ENCODE data around the gene TICAM2.

The TICAM2 gene

DNA sequence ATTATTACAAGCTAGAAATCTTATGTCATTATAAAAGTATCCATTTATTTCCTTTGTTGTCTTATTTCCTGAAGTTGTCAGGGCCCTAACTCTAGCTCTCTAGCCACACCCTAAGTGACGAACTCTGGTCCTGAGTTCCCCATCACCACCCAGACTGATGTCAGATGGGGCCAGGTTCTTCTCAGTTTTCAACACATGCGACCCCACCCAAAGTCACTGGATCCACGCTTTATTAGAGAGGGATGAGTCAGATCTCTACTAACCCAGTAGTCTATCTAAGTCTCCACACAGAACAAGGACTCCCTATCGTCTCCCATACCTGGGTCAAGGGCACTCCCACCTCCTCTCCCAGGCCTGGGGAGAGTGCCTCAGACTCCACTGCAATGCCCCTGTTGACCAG is 50.9 kb downstream of the TICAM2 start:
- no peaks in the 10 kb centered on the region for H3K27me3 ChIP-seq (ENCODE audit: low read depth, low read length)
- TF ChIP-seq EZH2phosphoT487 (IDR thresholded peaks at IDR 0.05; ENCODE audit: low read depth) (no peak), CTCF (IDR thresholded peaks at IDR 0.05; ENCODE audit: low read depth, low read length) (no peak)
- H3K4me2 ChIP-seq (ENCODE audit: low read length): peak overlapping the region; percentile 21
- no peaks in the 10 kb centered on the region for H3K9me3 ChIP-seq (ENCODE audit: insufficient read depth, low read length)
- H3K79me2 ChIP-seq (ENCODE audit: low read length): no peaks in the 10 kb centered on the region
- H3K4me3 ChIP-seq (ENCODE audit: low read length): no peak overlapping the region
- peak overlapping the region; percentile 42; the same call in 1 of the 2 replicates for H2AFZ ChIP-seq (ENCODE audit: low read depth, low read length)
- H3K4me1 ChIP-seq (ENCODE audit: low read length): peaks cover 31% of the 10 kb centered on the region
- H3K9ac ChIP-seq (ENCODE audit: low read length): no peak overlapping the region
- H4K20me1 ChIP-seq (ENCODE audit: insufficient read depth, low read length): no peaks in the 10 kb centered on the region
- no peaks in the 10 kb centered on the region for H3K36me3 ChIP-seq (replicated peaks; ENCODE audit: low read depth, low read length)
- H3K27ac ChIP-seq (ENCODE audit: low read length): no peak overlapping the region

DNA sequence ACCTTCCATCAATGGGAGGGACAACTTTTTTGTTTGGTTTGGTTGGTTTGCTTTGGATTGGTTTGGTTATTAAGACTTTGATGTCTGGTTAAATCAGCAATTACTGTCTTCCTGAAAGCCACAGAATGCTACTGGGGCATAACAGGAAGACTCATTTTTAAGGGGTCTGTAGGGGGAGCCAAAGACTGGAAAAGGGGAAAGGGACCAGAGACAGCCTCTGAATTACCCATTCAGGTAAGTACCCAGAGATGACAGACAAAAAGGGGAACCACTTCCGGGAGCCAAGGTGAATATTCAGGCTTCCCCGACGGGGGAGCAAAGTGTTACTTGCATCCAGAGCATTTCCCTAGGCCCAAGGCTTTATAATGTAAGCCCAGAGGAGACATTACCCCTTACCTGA is 53.1 kb downstream of the TICAM2 start:
- no peak overlapping the region for H3K27ac ChIP-seq (ENCODE audit: low read length)
- H3K9me3 ChIP-seq (ENCODE audit: insufficient read depth, low read length): 0 out of 2 replicates have a peak, but pooled peaks cover 8% of the 10 kb centered on the region
- H3K36me3 ChIP-seq (replicated peaks; ENCODE audit: low read depth, low read length): no peaks in the 10 kb centered on the region
- peaks cover 33% of the 10 kb centered on the region for H3K4me1 ChIP-seq (ENCODE audit: low read length)
- 0 out of 2 replicates have a peak overlapping the region, but pooled peaks have one; percentile 63 for H2AFZ ChIP-seq (ENCODE audit: low read depth, low read length)
- peak overlapping the region; percentile 39 for H3K4me2 ChIP-seq (ENCODE audit: low read length)
- TF ChIP-seq EZH2phosphoT487 (IDR thresholded peaks at IDR 0.05; ENCODE audit: low read depth) (no peak), CTCF (IDR thresholded peaks at IDR 0.05; ENCODE audit: low read depth, low read length) (peak; percentile 79)
- H4K20me1 ChIP-seq (ENCODE audit: insufficient read depth, low read length): no peaks in the 10 kb centered on the region
- no peaks in the 10 kb centered on the region for H3K27me3 ChIP-seq (ENCODE audit: low read depth, low read length)
- H3K79me2 ChIP-seq (ENCODE audit: low read length): peaks cover 4% of the 10 kb centered on the region
- H3K9ac ChIP-seq (ENCODE audit: low read length): 0 out of 2 replicates have a peak overlapping the region, but pooled peaks have one; percentile 4
- no peak overlapping the region for H3K4me3 ChIP-seq (ENCODE audit: low read length)

DNA sequence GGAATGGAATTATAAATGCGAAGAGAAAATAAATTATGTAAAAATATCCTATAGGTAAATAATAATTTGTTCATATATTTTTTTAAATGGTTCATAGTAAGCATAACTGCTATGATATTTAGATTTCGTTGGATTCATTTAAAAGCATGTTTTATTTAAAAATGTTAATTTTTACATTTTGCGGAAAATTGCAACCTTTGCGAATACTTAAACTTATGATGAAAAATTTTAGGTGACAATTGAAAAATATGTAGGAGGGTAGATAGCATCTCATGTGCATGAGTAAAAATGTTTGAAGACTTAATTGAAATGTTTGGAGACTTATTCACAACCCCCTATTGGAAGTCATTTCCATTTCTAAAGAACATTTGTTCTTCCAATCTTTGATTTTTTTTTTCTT is 53.6 kb downstream of the TICAM2 start:
- Histone ChIP-seq H3K27me3 (ENCODE audit: low read depth, low read length) (no peaks in the 10 kb centered on the region), H3K27ac (ENCODE audit: low read length) (no peak overlapping the region), H3K4me1 (ENCODE audit: low read length) (peaks cover 33% of the 10 kb centered on the region), H3K36me3 (replicated peaks; ENCODE audit: low read depth, low read length) (no peaks in the 10 kb centered on the region), H3K4me3 (ENCODE audit: low read length) (no peak overlapping the region), H4K20me1 (ENCODE audit: insufficient read depth, low read length) (peaks cover under 1% of the 10 kb centered on the region; the same call in 1 of the 2 replicates), H2AFZ (ENCODE audit: low read depth, low read length) (no peak overlapping the region), H3K4me2 (ENCODE audit: low read length) (no peak overlapping the region), H3K9me3 (ENCODE audit: insufficient read depth, low read length) (0 out of 2 replicates have a peak, but pooled peaks cover 8% of the 10 kb centered on the region), H3K79me2 (ENCODE audit: low read length) (peaks cover 8% of the 10 kb centered on the region), H3K9ac (ENCODE audit: low read length) (no peak overlapping the region)
- TF ChIP-seq EZH2phosphoT487 (IDR thresholded peaks at IDR 0.05; ENCODE audit: low read depth) (no peak), CTCF (IDR thresholded peaks at IDR 0.05; ENCODE audit: low read depth, low read length) (no peak)

GRCh38 chr5:115545351-115545882 is 56.9 kb downstream of the TICAM2 start:
- 0 out of 2 replicates have a peak, but pooled peaks cover 8% of the 10 kb centered on the region for H3K9me3 ChIP-seq (ENCODE audit: insufficient read depth, low read length)
- no peaks in the 10 kb centered on the region for H3K27me3 ChIP-seq (ENCODE audit: low read depth, low read length)
- H3K36me3 ChIP-seq (replicated peaks; ENCODE audit: low read depth, low read length): peaks cover 29% of the 10 kb centered on the region
- H4K20me1 ChIP-seq (ENCODE audit: insufficient read depth, low read length): peaks cover 33% of the 10 kb centered on the region
- peak overlapping the region; percentile 64 for H3K4me3 ChIP-seq (ENCODE audit: low read length)
- peak overlapping the region; percentile 50; the same call in 1 of the 2 replicates for H3K9ac ChIP-seq (ENCODE audit: low read length)
- TF ChIP-seq EZH2phosphoT487 (IDR thresholded peaks at IDR 0.05; ENCODE audit: low read depth) (no peak), CTCF (IDR thresholded peaks at IDR 0.05; ENCODE audit: low read depth, low read length) (no peak)
- H3K4me1 ChIP-seq (ENCODE audit: low read length): peaks cover 45% of the 10 kb centered on the region
- H3K79me2 ChIP-seq (ENCODE audit: low read length): peaks cover 41% of the 10 kb centered on the region
- peak overlapping the region; percentile 66 for H3K4me2 ChIP-seq (ENCODE audit: low read length)
- H2AFZ ChIP-seq (ENCODE audit: low read depth, low read length): no peak overlapping the region
- H3K27ac ChIP-seq (ENCODE audit: low read length): no peak overlapping the region
